SJSA1 (cell line): Measurements from ENCODE around the gene TSPAN31. TPM values are rescaled to one million over a fixed set of nuclear protein-coding genes. Genes with fewer than 3 reads are reported as not detected.

Source experiments
- DNase-seq, 2 experiments: peaks; one replicate each; pipeline ENCODE4 v3.0.0-alpha.2; 2015 to 2020; ENCODE audit warnings: low spot score in 2 of 2, low read depth in 1 of 2
- H3K27ac ChIP-seq: fragments of 250-450 bp; sonication (Bioruptor Pico); 2 replicates; pipeline ENCODE4 v1.5.1; 2020; ENCODE audit warnings: mild to moderate bottlenecking, moderate library complexity
- H3K27me3 ChIP-seq: fragments of 250-450 bp; sonication (Bioruptor Pico); replicated peaks from 2 replicates; pipeline ENCODE4 v1.5.1; 2020; ENCODE audit warnings: mild to moderate bottlenecking, moderate library complexity
- H3K36me3 ChIP-seq: fragments of 250-450 bp; sonication (Bioruptor Pico); 2 replicates; pipeline ENCODE4 v1.5.1; 2020; ENCODE audit warnings: mild to moderate bottlenecking
- H3K4me1 ChIP-seq: fragments of 250-450 bp; sonication (Bioruptor Pico); replicated peaks from 2 replicates; pipeline ENCODE4 v1.6.1; 2021; ENCODE audit warnings: mild to moderate bottlenecking
- H3K4me3 ChIP-seq: fragments of 250-450 bp; sonication (Bioruptor Pico); 2 replicates; pipeline ENCODE4 v1.5.1; 2020; ENCODE audit warnings: mild to moderate bottlenecking
- H3K9me3 ChIP-seq: fragments of 250-450 bp; sonication (Bioruptor Pico); replicated peaks from 2 replicates; pipeline ENCODE4 v1.5.1; 2020; ENCODE audit warnings: mild to moderate bottlenecking
- total RNA-seq: library from RNA; depleted of rRNA; stranded (reverse); fragments of >200 nt; shearing (Covaris generic); gene quantifications from 2 replicates; pipeline ENCODE4 v1.2.3, GENCODE V29; 2014

The TSPAN31 gene
- total RNA-seq, 1 experiment from 2014 or later, result 571 TPM

- H3K36me3 ChIP-seq, result peaks cover 54% of the 10 kb centered on the region
- peaks cover 24% of the 10 kb centered on the region for H3K4me1 ChIP-seq
- no peak for DNase-seq
- H3K27ac ChIP-seq, result peak overlapping the region; percentile 88
- no peaks in the 10 kb centered on the region for H3K9me3 ChIP-seq
- peaks cover 36% of the 10 kb centered on the region for H3K27me3 ChIP-seq
- peak overlapping the region; percentile 50 for H3K4me3 ChIP-seq
These were observed 644 bp downstream of the TSPAN31 start for GRCh38 chr12:57745485-57745881.

- Histone ChIP-seq H3K36me3 (peaks cover 60% of the 10 kb centered on the region), H3K27me3 (peaks cover 31% of the 10 kb centered on the region), H3K9me3 (no peaks in the 10 kb centered on the region), H3K4me1 (peaks cover 30% of the 10 kb centered on the region), H3K4me3 (no peak overlapping the region; the same call in 1 of the 2 replicates), H3K27ac (no peak overlapping the region)
- DNase-seq, result no peak
These were observed 1.2 kb downstream of the TSPAN31 start for GRCh38 chr12:57746025-57746424.

- peaks cover 48% of the 10 kb centered on the region for H3K4me1 ChIP-seq
- H3K4me3 ChIP-seq, result no peak overlapping the region
- H3K36me3 ChIP-seq, result peaks cover 69% of the 10 kb centered on the region
- H3K27ac ChIP-seq, result no peak overlapping the region
- peak in 1 of 2 experiments; percentile 96 for DNase-seq
- H3K27me3 ChIP-seq, result peaks cover 11% of the 10 kb centered on the region
- H3K9me3 ChIP-seq, result no peaks in the 10 kb centered on the region
These were observed 4.2 kb downstream of the TSPAN31 start for GRCh38 chr12:57749061-57749460.

- peak; percentile 74 to 95 for DNase-seq
- Histone ChIP-seq H3K4me1 (peaks cover 44% of the 10 kb centered on the region), H3K36me3 (peaks cover 60% of the 10 kb centered on the region), H3K4me3 (peak overlapping the region; percentile 59), H3K27ac (peak overlapping the region; percentile 90), H3K27me3 (peaks cover 17% of the 10 kb centered on the region), H3K9me3 (no peaks in the 10 kb centered on the region)
These were observed 6.0 kb downstream of the TSPAN31 start for GRCh38 chr12:57750561-57751431.

- peaks cover 54% of the 10 kb centered on the region for H3K36me3 ChIP-seq
- DNase-seq, result peak in 1 of 2 experiments; percentile 95
- H3K27ac ChIP-seq, result peak overlapping the region; percentile 90
- peak overlapping the region; percentile 59 for H3K4me3 ChIP-seq
- H3K27me3 ChIP-seq, result peaks cover 23% of the 10 kb centered on the region
- no peaks in the 10 kb centered on the region for H3K9me3 ChIP-seq
- H3K4me1 ChIP-seq, result peaks cover 42% of the 10 kb centered on the region
These were observed 6.6 kb downstream of the TSPAN31 start for GRCh38 chr12:57751432-57751787.

- peak within 1 kb of the TSS; percentile 90 for H3K27ac ChIP-seq
These were observed 7.2 kb downstream of the TSPAN31 start, which contains the start of gene CDK4 for GRCh38 chr12:57751788-57752667. Gene CDK4, minus strand, starts transcription at chr12:57752310. Its CDS starts 593 bp downstream, at chr12:57751717.

GRCh38 chr12:57752668-57753000 is 7.8 kb downstream of the TSPAN31 start:
- no peak for DNase-seq
- Histone ChIP-seq H3K36me3 (peaks cover 42% of the 10 kb centered on the region), H3K4me3 (peak overlapping the region; percentile 59), H3K27ac (peak overlapping the region; percentile 27), H3K4me1 (peaks cover 41% of the 10 kb centered on the region), H3K9me3 (no peaks in the 10 kb centered on the region), H3K27me3 (peaks cover 26% of the 10 kb centered on the region)

More at GRCh38 chr12:57751788-57752667, 7.2 kb downstream of the TSPAN31 start, which contains the start of gene CDK4:
- DNase-seq, result peak; percentile 100
- H3K4me3 ChIP-seq, result peak within 1 kb of the TSS; percentile 59
- H3K27me3 ChIP-seq, result peaks cover 26% of the 10 kb centered on the region
- peaks cover 41% of the 10 kb centered on the region for H3K4me1 ChIP-seq
- H3K9me3 ChIP-seq, result no peaks in the 10 kb centered on the region
- H3K36me3 ChIP-seq, result peaks cover 48% of the 10 kb centered on the region

- no peaks in the 10 kb centered on the region for H3K9me3 ChIP-seq
These were observed 9.0 kb downstream of the TSPAN31 start for GRCh38 chr12:57753756-57754337.

GRCh38 chr12:57754411-57755193 is 9.8 kb downstream of the TSPAN31 start, which contains the start of gene MARCHF9:
Gene MARCHF9, plus strand, starts transcription at chr12:57755103. Its CDS starts 426 bp downstream, at chr12:57755529.
- peaks cover 28% of the 10 kb centered on the region for H3K27me3 ChIP-seq
- peak within 1 kb of the TSS; percentile 41 for H3K4me3 ChIP-seq
- H3K27ac ChIP-seq, result no peak within 1 kb of the TSS
- DNase-seq, result peak; percentile 91 to 99
- peaks cover 37% of the 10 kb centered on the region for H3K36me3 ChIP-seq
- peaks cover 41% of the 10 kb centered on the region for H3K4me1 ChIP-seq
- no peaks in the 10 kb centered on the region for H3K9me3 ChIP-seq

More at GRCh38 chr12:57753756-57754337, 9.0 kb downstream of the TSPAN31 start:
- Histone ChIP-seq H3K4me3 (no peak overlapping the region), H3K36me3 (peaks cover 41% of the 10 kb centered on the region), H3K4me1 (peaks cover 41% of the 10 kb centered on the region), H3K27me3 (peaks cover 26% of the 10 kb centered on the region), H3K27ac (no peak overlapping the region)
- no peak for DNase-seq

- peaks cover 41% of the 10 kb centered on the region for H3K4me1 ChIP-seq
- H3K36me3 ChIP-seq, result peaks cover 34% of the 10 kb centered on the region
- H3K4me3 ChIP-seq, result peak overlapping the region; percentile 41
- H3K27ac ChIP-seq, result no peak overlapping the region
- peak in 1 of 2 experiments; percentile 97 for DNase-seq
- H3K9me3 ChIP-seq, result no peaks in the 10 kb centered on the region
- H3K27me3 ChIP-seq, result peaks cover 29% of the 10 kb centered on the region
These were observed 10.3 kb downstream of the TSPAN31 start for GRCh38 chr12:57755194-57755453.

GRCh38 chr12:57755454-57756372 is 10.9 kb downstream of the TSPAN31 start:
- Histone ChIP-seq H3K9me3 (no peaks in the 10 kb centered on the region), H3K36me3 (peaks cover 28% of the 10 kb centered on the region), H3K4me3 (peak overlapping the region; percentile 41), H3K4me1 (peaks cover 38% of the 10 kb centered on the region), H3K27me3 (peaks cover 29% of the 10 kb centered on the region), H3K27ac (no peak overlapping the region)
- peak; percentile 85 to 96 for DNase-seq
